DOHH2 (cell line): Measurements from ENCODE around the gene CASP8.

Experiments used
- EZH2phosphoT487 ChIP-seq: fragments of 200-600 bp; sonication (generic); IDR thresholded peaks from 2 replicates; pipeline ENCODE4 v1.6.1; 2017; ENCODE audit warnings: borderline replicate concordance, mild to moderate bottlenecking, antibody characterized with exemption, low read length, moderate library complexity, mixed read lengths
- TF ChIP-seq, protein P1 (sequence below): fragments of 200-600 bp; sonication (generic); IDR thresholded peaks from one replicate; pipeline ENCODE4 v1.5.1; 2014; ENCODE audit warnings: antibody characterized with exemption, mild to moderate bottlenecking, low read depth, low read length; ENCODE audit not compliant: poor library complexity, severe bottlenecking

- TF ChIP-seq, protein P1, sequence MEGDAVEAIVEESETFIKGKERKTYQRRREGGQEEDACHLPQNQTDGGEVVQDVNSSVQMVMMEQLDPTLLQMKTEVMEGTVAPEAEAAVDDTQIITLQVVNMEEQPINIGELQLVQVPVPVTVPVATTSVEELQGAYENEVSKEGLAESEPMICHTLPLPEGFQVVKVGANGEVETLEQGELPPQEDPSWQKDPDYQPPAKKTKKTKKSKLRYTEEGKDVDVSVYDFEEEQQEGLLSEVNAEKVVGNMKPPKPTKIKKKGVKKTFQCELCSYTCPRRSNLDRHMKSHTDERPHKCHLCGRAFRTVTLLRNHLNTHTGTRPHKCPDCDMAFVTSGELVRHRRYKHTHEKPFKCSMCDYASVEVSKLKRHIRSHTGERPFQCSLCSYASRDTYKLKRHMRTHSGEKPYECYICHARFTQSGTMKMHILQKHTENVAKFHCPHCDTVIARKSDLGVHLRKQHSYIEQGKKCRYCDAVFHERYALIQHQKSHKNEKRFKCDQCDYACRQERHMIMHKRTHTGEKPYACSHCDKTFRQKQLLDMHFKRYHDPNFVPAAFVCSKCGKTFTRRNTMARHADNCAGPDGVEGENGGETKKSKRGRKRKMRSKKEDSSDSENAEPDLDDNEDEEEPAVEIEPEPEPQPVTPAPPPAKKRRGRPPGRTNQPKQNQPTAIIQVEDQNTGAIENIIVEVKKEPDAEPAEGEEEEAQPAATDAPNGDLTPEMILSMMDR, result no peak
- no peak for TF ChIP-seq EZH2phosphoT487
Observed at GRCh38 chr2:201215963-201216362, 44.4 kb upstream of the CASP8 start.
